ENCODE data around the gene ITPA.

The ITPA gene

GRCh38 chr20:3164763-3165410 lies 44.4 kb upstream of the ITPA start:
- TF ChIP-seq CTCF (IDR thresholded peaks at IDR 0.05; ENCODE audit: low read depth, low read length), result no peak
- DNase-seq (ENCODE audit: extremely low read depth, low read depth), result no peak

GRCh38 chr20:3165473-3166337 lies 43.6 kb upstream of the ITPA start:
- no peak for DNase-seq (ENCODE audit: extremely low read depth, low read depth)
- TF ChIP-seq CTCF (IDR thresholded peaks at IDR 0.05; ENCODE audit: low read depth, low read length), result no peak

- no peak for TF ChIP-seq CTCF (IDR thresholded peaks at IDR 0.05; ENCODE audit: low read depth, low read length)
- no peak for DNase-seq (ENCODE audit: extremely low read depth, low read depth)
Measured at GRCh38 chr20:3166338-3166912, 42.9 kb upstream of the ITPA start.

DNA sequence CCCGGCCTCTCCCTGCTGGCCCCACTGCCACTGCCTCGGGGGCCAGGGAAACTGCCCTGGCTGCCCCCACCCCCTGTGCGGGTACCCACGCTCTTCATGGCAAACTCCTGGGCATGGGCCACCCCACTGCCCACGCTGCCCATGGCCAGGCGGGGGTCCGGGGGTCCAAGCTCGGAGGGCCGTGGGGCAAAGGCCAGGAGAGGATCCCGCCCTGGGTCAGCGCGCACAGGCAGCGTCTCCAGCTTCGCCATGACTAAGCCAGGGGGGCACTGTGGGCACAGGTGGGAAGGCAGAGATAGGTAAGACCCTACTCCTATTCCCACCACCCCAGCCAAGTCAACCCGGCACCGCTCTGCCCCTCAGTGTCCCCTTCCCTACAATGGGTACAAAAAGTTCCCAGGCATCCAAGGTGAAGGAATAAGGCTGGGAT lies 42.4 kb upstream of the ITPA start:
- TF ChIP-seq CTCF (IDR thresholded peaks at IDR 0.05; ENCODE audit: low read depth, low read length), result no peak
- no peak for DNase-seq (ENCODE audit: extremely low read depth, low read depth)

DNA sequence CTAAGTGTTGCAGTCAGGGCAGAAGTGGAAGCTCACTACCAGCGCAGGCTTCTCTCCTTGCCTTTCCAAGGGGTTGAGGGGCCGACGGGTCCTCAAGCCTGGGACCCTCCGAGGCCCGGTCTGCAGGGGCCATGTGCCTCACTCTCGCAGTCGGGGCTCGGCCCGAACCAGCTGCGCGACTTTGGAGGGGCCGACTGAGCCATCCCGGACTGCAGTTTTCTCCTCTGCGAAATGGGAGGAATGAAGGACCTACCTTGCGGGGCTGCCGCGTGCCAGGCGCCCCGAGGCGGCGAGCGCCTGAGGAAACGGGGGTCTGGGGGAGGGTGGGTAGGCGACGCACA lies 41.6 kb upstream of the ITPA start:
- TF ChIP-seq CTCF (IDR thresholded peaks at IDR 0.05; ENCODE audit: low read depth, low read length), result no peak

DNA sequence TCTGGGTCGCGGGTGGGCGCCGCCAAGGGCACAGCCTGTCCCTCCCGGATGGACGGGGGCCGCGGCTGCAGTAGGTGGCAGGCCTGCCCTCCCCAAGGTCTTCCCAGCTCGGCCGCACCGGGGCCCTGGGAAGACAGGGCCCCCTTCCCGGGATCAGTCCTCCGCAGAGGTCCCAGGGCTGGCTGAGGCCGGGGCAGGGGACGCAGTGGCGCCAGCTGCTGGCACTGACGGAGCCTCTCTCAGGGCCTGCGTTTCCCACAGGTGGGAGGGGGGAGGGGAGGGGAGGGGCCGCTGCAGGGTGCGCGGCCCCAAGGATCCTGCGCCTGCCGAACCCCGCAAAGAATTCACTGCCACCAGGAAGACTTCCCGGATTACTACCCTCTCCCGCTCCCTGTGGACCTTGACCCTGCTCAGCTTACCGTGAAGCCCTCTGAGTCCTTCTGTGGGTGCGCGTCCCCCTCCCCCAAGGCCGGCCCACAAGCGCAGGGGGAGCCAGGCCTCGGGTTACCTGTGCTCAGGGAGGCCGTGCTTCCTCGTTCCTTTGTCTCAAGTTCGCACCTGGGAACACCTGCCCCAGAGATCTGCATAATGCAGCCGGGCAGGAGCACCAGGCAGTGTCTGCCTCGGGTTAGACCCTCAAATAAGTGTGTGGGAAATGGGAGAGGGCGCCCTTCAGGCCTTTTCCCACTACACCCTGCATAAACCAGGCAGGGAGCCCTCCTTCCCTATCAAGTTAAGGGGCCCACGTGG lies 41.0 kb upstream of the ITPA start:
- TF ChIP-seq CTCF (IDR thresholded peaks at IDR 0.05; ENCODE audit: low read depth, low read length), result no peak
- no peak for DNase-seq (ENCODE audit: extremely low read depth, low read depth)

More for the DNA sequence above, 41.6 kb upstream of the ITPA start:
- no peak for DNase-seq (ENCODE audit: extremely low read depth, low read depth)
